ENCODE results near the gene CEND1.

The CEND1 gene

GRCh38 chr11:783581-784015 lies 6.3 kb downstream of the CEND1 start:
- TF ChIP-seq CTCF (conservative IDR thresholded peaks at IDR 0.05) = peak; percentile 73
- H3K27ac ChIP-seq = no peak overlapping the region

- no peak overlapping the region for H3K27ac ChIP-seq
- TF ChIP-seq CTCF (conservative IDR thresholded peaks at IDR 0.05) = no peak
These were observed 7.4 kb downstream of the CEND1 start for GRCh38 chr11:782264-783174.

GRCh38 chr11:779955-780532 lies 9.8 kb downstream of the CEND1 start:
- TF ChIP-seq CTCF (conservative IDR thresholded peaks at IDR 0.05) = no peak
- H3K27ac ChIP-seq = no peak overlapping the region

- H3K27ac ChIP-seq = no peak overlapping the region
- no peak for TF ChIP-seq CTCF (conservative IDR thresholded peaks at IDR 0.05)
These were observed 10.6 kb downstream of the CEND1 start for GRCh38 chr11:778976-779954.

GRCh38 chr11:777288-778255 lies 12.3 kb downstream of the CEND1 start, which contains the start of gene GATD1:
TSS of gene GATD1 (minus strand) at chr11:777487. CDS start at chr11:777462, 25 bp downstream.
- no peak for TF ChIP-seq CTCF (conservative IDR thresholded peaks at IDR 0.05)
- peak within 1 kb of the TSS; percentile 84 for H3K27ac ChIP-seq

GRCh38 chr11:776561-777287 lies 13.2 kb downstream of the CEND1 start:
- H3K27ac ChIP-seq = peak overlapping the region; percentile 84
- TF ChIP-seq CTCF (conservative IDR thresholded peaks at IDR 0.05) = no peak
